Panc1 (cell line): ENCODE data around the gene APOBEC3G.

ENCODE experiments used
- CTCF ChIP-seq: fragments of 450-650 bp; IDR thresholded peaks from 2 replicates; pipeline ENCODE4 v1.5.1; 2017; ENCODE audit warnings: mild to moderate bottlenecking
- POLR2AphosphoS5 ChIP-seq: IDR thresholded peaks from 2 replicates; pipeline ENCODE4 v1.6.1; 2012; ENCODE audit warnings: mild to moderate bottlenecking, low read depth, low read length, moderate library complexity
- REST ChIP-seq, 2 experiments: IDR thresholded peaks; 2 replicates each; pipeline ENCODE4 v1.6.1; 2011 to 2012; ENCODE audit warnings: low read depth in 2 of 2, control low read depth in 1 of 2, low read length in 1 of 2, mild to moderate bottlenecking in 1 of 2, moderate library complexity in 1 of 2; ENCODE audit not compliant: insufficient read depth in 1 of 2

- TF ChIP-seq CTCF (no peak), POLR2AphosphoS5 (no peak), REST (IDR thresholded peaks at IDR 0.05; ENCODE audit: insufficient read depth in 1 of 2, low read depth in 2 of 2, low read length in 1 of 2) (no peak)
Observed at GRCh38 chr22:39123751-39124581, 46.9 kb downstream of the APOBEC3G start.
